ENCODE results near the gene HIVEP1.

The HIVEP1 gene

GRCh38 chr6:11996751-11997150 is 15.4 kb upstream of the HIVEP1 start:
- no peak for DNase-seq

GRCh38 chr6:11999246-11999645 is 12.9 kb upstream of the HIVEP1 start:
- no peak for DNase-seq

GRCh38 chr6:12000174-12000573 is 11.9 kb upstream of the HIVEP1 start:
- no peak for DNase-seq

GRCh38 chr6:12001004-12001705 is 11.0 kb upstream of the HIVEP1 start:
- no peak for DNase-seq

- no peak for DNase-seq
Observed at GRCh38 chr6:12001706-12002435, 10.2 kb upstream of the HIVEP1 start.

GRCh38 chr6:12007473-12007872 is 4.6 kb upstream of the HIVEP1 start:
- no peak for DNase-seq

- DNase-seq, result no peak
Observed at GRCh38 chr6:12007887-12008286, 4.2 kb upstream of the HIVEP1 start.

- peak; percentile 48 to 83 (median 68) for DNase-seq
Observed at GRCh38 chr6:12008366-12009179, 3.5 kb upstream of the HIVEP1 start.

GRCh38 chr6:12009180-12009685 is 2.9 kb upstream of the HIVEP1 start:
- peak in 1 of 4 experiments; percentile 6 for DNase-seq

GRCh38 chr6:12009876-12010634 is 2.1 kb upstream of the HIVEP1 start:
- no peak for DNase-seq

GRCh38 chr6:12010635-12011275 is 1.4 kb upstream of the HIVEP1 start:
- peak; percentile 23 to 66 (median 58) for DNase-seq

- peak; percentile 84 to 97 (median 92) for DNase-seq
Observed at GRCh38 chr6:12011276-12012037, 655 bp upstream of the HIVEP1 start.

- peak; percentile 34 to 55 (median 40) for DNase-seq
Observed at GRCh38 chr6:12012558-12013306, 620 bp downstream of the HIVEP1 start.

GRCh38 chr6:12013307-12013719 is 1.2 kb downstream of the HIVEP1 start:
- DNase-seq, result no peak

- no peak for DNase-seq
Observed at GRCh38 chr6:12014027-12014872, 2.1 kb downstream of the HIVEP1 start.

- no peak for DNase-seq
Observed at GRCh38 chr6:12014873-12015149, 2.7 kb downstream of the HIVEP1 start.

GRCh38 chr6:12017263-12017662 is 5.2 kb downstream of the HIVEP1 start:
- peak in 2 of 4 experiments; percentile 9 to 16 for DNase-seq

- DNase-seq, result no peak
Observed at GRCh38 chr6:12017876-12018401, 5.8 kb downstream of the HIVEP1 start.

GRCh38 chr6:12020187-12020791 is 8.2 kb downstream of the HIVEP1 start:
- DNase-seq, result no peak

Data from activated naive CD4-positive, alpha-beta T cell (primary cell).